ENCODE results near the gene AMDHD2.
"Not testable (repeated sequence)": the region's sequence is repeated elsewhere in the genome, so short reads cannot be mapped to it uniquely, and the experiment has no call there.

The AMDHD2 gene

DNA sequence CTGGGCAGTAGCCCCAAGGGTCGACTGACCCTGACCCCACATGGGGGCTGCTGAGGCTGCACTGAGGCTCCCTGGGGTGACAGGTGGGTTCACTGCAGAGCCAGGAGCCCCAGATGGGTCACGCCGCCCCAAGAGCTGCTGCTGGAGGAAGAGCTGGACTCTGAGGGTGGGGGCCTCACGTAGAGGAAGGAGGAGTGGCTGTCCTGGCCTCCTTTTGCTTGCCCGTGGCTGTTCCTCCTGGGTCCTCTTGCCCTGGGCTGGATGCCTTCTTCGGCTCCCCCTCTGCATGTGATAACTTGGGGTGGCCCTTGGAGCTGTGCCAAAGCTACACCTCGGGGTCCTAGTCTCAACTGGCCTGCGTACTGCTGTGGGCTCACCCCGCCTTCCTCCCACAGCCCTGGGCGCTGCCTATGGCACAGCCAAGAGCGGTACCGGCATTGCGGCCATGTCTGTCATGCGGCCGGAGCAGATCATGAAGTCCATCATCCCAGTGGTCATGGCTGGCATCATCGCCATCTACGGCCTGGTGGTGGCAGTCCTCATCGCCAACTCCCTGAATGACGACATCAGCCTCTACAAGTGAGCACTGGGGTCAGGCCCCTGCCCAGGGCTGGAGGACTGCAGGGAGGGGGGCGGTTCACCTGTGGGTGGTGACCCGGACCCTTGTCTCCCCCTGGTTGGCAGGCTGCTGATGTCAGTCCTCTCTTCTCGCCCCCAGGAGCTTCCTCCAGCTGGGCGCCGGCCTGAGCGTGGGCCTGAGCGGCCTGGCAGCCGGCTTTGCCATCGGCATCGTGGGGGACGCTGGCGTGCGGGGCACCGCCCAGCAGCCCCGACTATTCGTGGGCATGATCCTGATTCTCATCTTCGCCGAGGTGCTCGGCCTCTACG is 1.1 kb upstream of the AMDHD2 start:
- DNase-seq = no peak

DNA sequence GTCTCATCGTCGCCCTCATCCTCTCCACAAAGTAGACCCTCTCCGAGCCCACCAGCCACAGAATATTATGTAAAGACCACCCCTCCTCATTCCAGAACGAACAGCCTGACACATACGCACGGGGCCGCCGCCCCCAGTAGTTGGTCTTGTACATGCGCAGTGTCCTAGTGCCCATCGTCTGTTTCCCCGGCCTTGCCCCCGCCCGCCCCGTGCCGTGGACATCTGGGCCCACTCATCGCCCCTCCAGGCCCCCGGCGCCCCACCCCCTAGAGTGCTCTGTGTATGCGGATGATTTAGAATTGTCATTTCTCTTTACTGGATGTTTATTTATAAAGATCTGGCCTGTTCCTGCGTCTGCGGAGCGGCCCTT is 475 bp upstream of the AMDHD2 start:
- DNase-seq = no peak

- peak; percentile 41 to 42 for DNase-seq
Observed at GRCh38 chr16:2520784-2521531, 787 bp downstream of the AMDHD2 start.

GRCh38 chr16:2523801-2524231 is 3.6 kb downstream of the AMDHD2 start:
- no peak for DNase-seq

GRCh38 chr16:2524339-2524938 is 4.3 kb downstream of the AMDHD2 start:
- DNase-seq = no peak

DNA sequence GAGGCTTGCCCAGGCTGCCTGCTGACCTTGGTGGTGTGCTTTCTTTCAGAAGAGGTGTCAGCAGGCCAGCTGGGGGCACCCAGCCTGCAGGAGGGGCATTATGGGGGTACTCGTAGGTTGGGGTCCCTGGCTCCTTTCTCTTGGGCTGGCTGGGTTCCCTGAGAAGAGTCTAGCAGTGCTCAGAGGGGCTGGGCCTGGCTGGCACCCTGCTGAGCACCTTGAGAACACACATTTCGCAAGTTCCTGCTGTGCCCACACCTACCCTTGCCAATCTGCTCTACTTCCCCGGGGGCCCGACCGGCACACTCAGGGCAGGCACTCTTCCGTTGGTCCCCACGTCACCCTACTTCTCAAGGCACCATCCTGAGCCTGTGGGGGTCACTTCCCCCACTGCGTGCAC is 6.0 kb downstream of the AMDHD2 start:
- DNase-seq = no peak

DNA sequence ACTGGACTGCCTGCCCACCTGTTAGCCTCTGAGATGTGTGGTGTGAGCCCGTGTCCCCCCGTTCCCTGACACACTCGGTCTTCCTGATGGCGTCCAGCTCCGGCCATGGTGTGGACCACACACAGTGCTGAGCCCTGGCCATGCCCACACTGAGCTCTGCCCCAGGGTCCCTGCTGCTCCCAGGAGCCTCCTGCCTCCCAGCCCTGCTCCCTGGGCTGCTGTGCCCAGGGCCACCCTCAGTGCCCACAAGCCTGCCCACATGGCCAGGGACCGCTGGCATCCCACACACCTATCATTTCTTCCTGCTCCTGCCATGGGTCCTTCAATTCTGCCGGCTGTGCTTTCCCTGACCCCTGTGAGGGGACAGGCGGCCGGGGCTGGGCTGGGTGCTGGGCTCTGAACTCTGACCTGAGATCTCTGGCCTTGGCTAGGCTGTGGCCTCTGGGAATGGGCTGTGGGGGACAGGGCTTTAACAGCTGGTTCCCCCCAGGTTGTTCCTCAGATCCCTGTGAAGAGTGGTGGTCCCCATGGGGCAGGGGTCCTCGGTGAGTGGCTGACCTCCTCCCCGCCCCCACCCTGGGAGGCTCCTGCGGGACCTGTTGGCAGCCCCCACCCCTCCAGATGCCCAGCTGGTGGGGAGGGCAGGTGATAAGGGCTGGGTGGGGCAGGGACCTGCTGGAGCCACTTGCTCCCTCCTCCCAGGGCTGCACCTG is 7.1 kb downstream of the AMDHD2 start:
- DNase-seq = no peak

GRCh38 chr16:2527784-2528100 is 7.6 kb downstream of the AMDHD2 start:
- no peak for DNase-seq

DNA sequence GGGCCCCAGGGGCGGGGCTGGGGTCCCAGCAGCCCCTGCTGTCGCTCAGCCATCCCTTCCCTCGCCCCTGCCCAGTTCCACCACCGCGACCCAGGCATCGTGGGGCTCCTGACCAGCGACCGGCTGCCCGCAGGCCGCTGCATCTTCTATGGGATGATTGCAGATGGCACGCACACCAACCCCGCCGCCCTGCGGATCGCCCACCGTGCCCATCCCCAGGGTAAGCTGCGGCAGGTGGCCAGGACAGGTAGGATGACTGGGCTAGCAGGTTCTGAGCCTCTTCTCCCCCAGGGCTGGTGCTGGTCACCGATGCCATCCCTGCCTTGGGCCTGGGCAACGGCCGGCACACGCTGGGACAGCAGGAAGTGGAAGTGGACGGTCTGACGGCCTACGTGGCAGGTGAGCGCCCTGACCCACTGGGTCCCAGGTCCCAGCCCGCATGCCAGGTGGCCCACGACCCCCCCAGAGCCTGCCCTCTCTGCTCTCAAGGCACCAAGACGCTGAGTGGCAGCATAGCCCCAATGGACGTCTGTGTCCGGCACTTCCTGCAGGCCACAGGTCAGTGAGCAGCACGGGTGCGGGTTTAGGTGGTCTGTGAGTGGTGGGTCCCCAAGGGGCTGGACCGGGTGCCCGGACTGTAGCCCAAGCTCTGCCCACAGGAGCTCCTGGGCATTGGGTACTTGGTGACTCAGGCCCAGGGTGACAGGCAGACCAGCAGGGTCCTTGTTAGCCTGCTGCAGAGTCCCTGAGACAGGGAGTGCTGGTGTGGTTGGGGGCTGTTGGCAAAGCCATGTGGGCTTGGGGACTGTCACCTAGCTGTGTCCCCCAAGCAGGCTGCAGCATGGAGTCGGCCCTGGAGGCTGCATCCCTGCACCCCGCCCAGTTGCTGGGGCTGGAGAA is 8.2 kb downstream of the AMDHD2 start:
- DNase-seq = no peak

GRCh38 chr16:2529061-2529931 is 9.1 kb downstream of the AMDHD2 start:
- DNase-seq = no peak

GRCh38 chr16:2529961-2530628 is 9.9 kb downstream of the AMDHD2 start:
- no peak for DNase-seq

DNA sequence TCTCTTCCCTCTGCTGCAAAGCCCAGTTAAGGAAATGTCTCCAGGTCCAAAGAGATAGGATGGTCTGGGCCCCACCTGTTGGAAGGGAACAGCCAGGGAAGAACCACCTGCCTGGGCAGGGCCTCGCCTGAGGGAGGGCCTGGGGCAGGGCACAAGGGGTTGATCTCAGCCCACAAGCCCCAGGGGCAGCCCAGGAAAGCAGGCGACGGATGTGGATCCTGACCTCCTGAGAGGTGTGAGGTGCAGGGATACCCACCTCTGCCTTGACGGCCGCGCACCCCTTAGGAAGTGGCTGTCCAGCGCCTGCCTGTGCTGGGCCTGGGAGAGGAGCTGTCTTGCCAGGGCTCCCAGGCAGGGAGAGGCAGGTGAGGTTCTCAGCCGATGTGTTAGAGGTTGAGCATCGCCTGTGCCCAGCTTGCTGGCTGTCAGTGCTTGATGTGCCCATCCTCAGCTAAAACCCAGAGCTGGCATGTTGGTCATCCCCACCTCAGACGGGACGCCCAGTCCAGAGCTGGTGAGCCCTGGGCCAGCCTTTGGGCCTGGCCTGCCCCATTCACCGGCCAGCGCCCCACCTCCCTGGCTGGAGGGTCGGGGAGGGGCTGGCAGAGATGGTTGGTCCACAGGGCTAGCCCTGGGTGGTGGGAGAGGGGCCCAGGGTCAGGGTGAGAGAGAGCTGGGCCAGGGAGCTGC is 10.6 kb downstream of the AMDHD2 start:
- no peak for DNase-seq

DNA sequence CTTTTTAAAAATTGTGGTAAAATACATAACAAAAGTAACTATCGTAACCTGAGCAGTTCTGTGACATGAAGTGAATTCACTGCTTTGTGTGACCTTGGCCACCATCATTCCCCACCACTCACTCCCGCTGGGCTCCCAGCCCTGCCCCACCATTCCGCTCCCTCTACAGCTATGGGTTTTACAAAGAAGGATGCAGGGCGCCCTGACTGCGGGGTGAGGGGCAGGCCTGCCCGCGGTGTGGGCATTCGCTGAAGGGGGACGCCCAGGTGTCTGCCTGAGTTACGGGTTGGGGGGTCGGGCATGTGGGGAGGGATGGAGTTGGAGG is 11.2 kb downstream of the AMDHD2 start, which contains the start of gene CEMP1:
TSS of gene CEMP1 (minus strand) at position 38 of the 325 bp plus-strand sequence. CDS start 335 bp downstream, outside the sequence.
- DNase-seq = no peak

DNA sequence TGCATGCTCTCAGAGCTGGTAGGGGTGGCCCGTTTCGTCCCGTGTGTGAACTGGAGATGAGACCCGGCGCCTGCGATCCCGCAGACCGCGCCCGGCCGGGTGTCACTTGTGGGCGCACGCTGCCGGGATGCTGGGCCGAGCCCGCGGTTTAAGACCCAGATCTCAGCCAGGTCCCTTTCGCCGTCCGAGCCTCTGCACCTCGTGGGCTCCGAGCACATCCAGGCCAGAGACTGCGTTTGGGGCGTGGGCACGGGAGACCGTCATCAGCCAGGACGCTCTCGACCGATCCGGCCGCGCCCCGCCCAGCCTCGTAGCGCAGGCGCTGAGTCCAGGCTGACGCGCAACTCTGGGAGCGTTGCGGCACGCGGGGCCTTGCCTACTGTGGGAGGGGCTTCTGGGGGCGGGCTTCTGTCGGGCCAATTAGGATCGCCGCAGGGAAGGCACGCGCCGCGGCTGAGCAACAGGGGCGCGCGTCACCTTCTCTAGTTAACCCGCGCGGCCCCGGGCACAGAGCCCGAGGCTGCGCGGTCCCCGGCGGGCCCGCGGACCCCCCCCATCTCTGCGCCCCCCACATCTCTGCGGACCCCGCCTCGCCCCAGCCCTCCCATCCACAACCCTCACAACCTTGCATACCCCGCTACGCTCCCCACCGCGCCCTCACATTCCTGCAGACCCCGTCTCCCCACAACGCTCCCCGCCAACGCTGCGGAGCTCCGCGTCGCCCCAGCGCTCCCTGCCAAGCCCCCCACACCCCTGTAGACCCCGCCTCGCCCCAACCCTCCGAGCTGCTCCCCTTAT is 11.7 kb downstream of the AMDHD2 start:
- peak; percentile 98 to 99 for DNase-seq

GRCh38 chr16:2532494-2533141 is 12.4 kb downstream of the AMDHD2 start:
- DNase-seq = peak; percentile 66 to 75

DNA sequence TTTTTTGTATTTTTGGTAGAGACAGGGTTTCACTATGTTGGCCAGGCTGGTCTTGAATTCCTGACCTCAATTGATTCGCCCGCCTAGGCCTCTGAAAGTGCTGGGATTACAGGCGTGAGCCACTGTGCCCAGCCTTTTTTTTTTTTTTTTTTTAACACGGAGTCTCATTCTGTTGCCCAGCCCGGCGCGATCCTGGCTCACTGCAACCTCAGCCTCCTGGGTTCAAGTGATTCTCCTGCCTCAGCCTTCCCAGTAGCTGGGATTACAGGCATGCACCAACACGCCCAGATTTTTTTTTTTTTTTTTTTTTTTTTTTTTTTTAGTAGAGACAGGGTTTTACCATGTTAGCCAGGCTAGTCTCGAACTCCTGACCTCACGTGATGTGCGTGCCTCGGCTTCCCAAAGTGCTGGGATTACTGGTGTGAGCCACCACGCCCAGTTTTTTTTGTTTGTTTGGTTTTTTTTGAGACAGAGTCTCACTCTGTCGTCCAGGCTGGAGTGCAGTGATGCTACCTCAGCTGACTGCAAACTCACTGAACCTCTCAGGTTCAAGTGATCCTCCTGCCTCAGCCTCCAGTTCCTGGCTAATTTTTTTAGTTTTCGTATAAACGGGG is 13.1 kb downstream of the AMDHD2 start:
- DNase-seq = not testable (repeated sequence)

- no peak for DNase-seq
Observed at GRCh38 chr16:2533912-2534311, 13.7 kb downstream of the AMDHD2 start.

DNA sequence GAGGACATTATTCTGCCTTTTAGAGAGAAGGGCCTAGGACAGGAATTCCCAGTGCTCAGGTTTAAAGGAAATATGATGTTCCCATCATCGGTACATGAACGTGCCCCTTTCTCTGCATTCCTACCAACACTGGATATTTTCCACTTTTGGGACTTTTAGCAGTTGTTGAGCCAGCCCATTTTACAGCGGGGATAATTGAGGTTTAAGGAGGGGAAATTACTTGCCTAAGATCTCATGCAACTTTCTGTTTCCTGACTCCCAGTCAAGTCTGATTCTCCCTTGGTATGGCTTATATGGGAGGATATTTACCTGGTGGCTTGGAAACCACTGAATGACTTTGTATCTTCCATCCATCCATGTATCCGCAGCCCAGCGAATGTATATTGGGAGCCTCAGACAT is 14.2 kb downstream of the AMDHD2 start:
- not testable (repeated sequence) for DNase-seq

Data from activated CD4-positive, alpha-beta T cell treated with anti-CD3 and anti-CD28 coated beads, Interleukin-2, amount 50 U/mL, for 48 hours (primary cell).